GM04504 (cell line): Measurements from ENCODE around the gene MARK4.
"Not testable (repeated sequence)": the region's sequence is repeated elsewhere in the genome, so short reads cannot be mapped to it uniquely, and the experiment has no call there.

Experiments
- DNase-seq: peaks from one replicate; pipeline ENCODE4 v3.0.0-alpha.2; 2012; ENCODE audit warnings: low read depth

Gene MARK4

GRCh38 chr19:45306518-45307027, 55.5 kb downstream of the MARK4 start:
- DNase-seq = no peak

- no peak for DNase-seq
Observed at GRCh38 chr19:45307361-45307760, 56.3 kb downstream of the MARK4 start.

GRCh38 chr19:45309322-45309721, 58.3 kb downstream of the MARK4 start:
- DNase-seq = not testable (repeated sequence)

GRCh38 chr19:45311621-45312020, 60.5 kb downstream of the MARK4 start:
- no peak for DNase-seq

GRCh38 chr19:45312285-45312684, 61.2 kb downstream of the MARK4 start:
- DNase-seq = not testable (repeated sequence)

GRCh38 chr19:45314708-45315245, 63.7 kb downstream of the MARK4 start:
- no peak for DNase-seq

GRCh38 chr19:45315304-45315703, 64.2 kb downstream of the MARK4 start:
- no peak for DNase-seq

GRCh38 chr19:45320997-45321775, 70.1 kb downstream of the MARK4 start:
- no peak for DNase-seq

GRCh38 chr19:45321848-45322247, 70.8 kb downstream of the MARK4 start:
- no peak for DNase-seq

- DNase-seq = no peak
Observed at GRCh38 chr19:45322311-45322710, 71.2 kb downstream of the MARK4 start.

- no peak for DNase-seq
Observed at GRCh38 chr19:45322744-45323281, 71.7 kb downstream of the MARK4 start, which contains the start of gene CKM. Gene CKM, minus strand, starts transcription at chr19:45322875. Its CDS starts 3,162 bp downstream, at chr19:45319713.

GRCh38 chr19:45323671-45324081, 72.6 kb downstream of the MARK4 start:
- no peak for DNase-seq

- DNase-seq = no peak
Observed at GRCh38 chr19:45324349-45324907, 73.4 kb downstream of the MARK4 start.

GRCh38 chr19:45327404-45328143, 76.5 kb downstream of the MARK4 start:
- no peak for DNase-seq

- no peak for DNase-seq
Observed at GRCh38 chr19:45331411-45331810, 80.3 kb downstream of the MARK4 start.

- DNase-seq = no peak
Observed at GRCh38 chr19:45333609-45334303, 82.7 kb downstream of the MARK4 start.

- DNase-seq = not testable (repeated sequence)
Observed at GRCh38 chr19:45334881-45335280, 83.8 kb downstream of the MARK4 start.

GRCh38 chr19:45336696-45337251, 85.7 kb downstream of the MARK4 start:
- no peak for DNase-seq

- no peak for DNase-seq
Observed at GRCh38 chr19:45339629-45340028, 88.6 kb downstream of the MARK4 start.

- no peak for DNase-seq
Observed at GRCh38 chr19:45340232-45340898, 89.3 kb downstream of the MARK4 start, which contains the start of gene KLC3. Gene KLC3, plus strand, starts transcription at chr19:45340750. Its CDS starts 4,792 bp downstream, at chr19:45345542.
